A673 (cell line): Measurements from ENCODE around the gene CLIC4.
"Not testable (repeated sequence)": the region's sequence is repeated elsewhere in the genome, so short reads cannot be mapped to it uniquely, and the experiment has no call there.

Experiments used
- EZH2 ChIP-seq: fragments of 200-600 bp; sonication (generic); IDR thresholded peaks from 2 replicates; pipeline ENCODE4 v1.6.1; 2017; ENCODE audit warnings: borderline replicate concordance, low read depth, mild to moderate bottlenecking, mixed read lengths, antibody characterized with exemption, low read length; ENCODE audit not compliant: poor library complexity, severe bottlenecking
- TF ChIP-seq, protein P1 (sequence below): fragments of 300-800, 200-600 bp; sonication (generic); conservative IDR thresholded peaks from 2 replicates; pipeline ENCODE4 v1.5.1; 2017; ENCODE audit warnings: low read depth, mild to moderate bottlenecking, antibody characterized with exemption, low read length, moderate library complexity, mixed read lengths

DNA sequence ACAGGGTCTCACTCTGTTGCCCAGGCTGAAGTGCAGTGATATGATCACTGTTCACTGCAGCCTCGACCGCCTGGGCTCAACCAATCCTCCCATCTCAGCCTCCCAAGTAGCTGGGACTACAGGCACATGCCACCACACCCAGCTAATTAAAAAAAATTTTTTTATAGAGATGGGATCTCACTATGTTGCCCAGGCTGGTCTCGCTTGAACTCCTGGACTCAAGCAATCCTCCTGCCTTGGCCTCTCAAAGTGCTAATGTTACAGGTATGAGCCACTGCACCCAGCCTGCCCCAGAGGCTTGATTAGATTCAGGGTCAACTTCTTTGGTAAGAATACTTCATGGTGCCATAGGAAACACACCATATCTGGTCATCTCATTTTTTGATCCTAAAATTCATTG is 66.2 kb downstream of the CLIC4 start:
- TF ChIP-seq, protein P1, sequence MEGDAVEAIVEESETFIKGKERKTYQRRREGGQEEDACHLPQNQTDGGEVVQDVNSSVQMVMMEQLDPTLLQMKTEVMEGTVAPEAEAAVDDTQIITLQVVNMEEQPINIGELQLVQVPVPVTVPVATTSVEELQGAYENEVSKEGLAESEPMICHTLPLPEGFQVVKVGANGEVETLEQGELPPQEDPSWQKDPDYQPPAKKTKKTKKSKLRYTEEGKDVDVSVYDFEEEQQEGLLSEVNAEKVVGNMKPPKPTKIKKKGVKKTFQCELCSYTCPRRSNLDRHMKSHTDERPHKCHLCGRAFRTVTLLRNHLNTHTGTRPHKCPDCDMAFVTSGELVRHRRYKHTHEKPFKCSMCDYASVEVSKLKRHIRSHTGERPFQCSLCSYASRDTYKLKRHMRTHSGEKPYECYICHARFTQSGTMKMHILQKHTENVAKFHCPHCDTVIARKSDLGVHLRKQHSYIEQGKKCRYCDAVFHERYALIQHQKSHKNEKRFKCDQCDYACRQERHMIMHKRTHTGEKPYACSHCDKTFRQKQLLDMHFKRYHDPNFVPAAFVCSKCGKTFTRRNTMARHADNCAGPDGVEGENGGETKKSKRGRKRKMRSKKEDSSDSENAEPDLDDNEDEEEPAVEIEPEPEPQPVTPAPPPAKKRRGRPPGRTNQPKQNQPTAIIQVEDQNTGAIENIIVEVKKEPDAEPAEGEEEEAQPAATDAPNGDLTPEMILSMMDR: not testable (repeated sequence)
- TF ChIP-seq EZH2: not testable (repeated sequence)
